ENCODE measurements around the gene SAPCD2.

The SAPCD2 gene

GRCh38 chr9:137052293-137052692, 18.1 kb downstream of the SAPCD2 start:
- FAIRE-seq (no peak), DNase-seq (ENCODE audit: insufficient read length, low spot score) (no peak)
- TF ChIP-seq SPI1 (IDR thresholded peaks at IDR 0.05; ENCODE audit: low read depth, low read length) (no peak), PAX5 (IDR thresholded peaks at IDR 0.05; ENCODE audit: insufficient read depth, low read length, severe bottlenecking) (no peak), POLR2A (IDR thresholded peaks at IDR 0.05; ENCODE audit: low read depth, low read length) (no peak), POLR2AphosphoS5 (IDR thresholded peaks at IDR 0.05; ENCODE audit: low read depth, low read length) (no peak), POU2F2 (IDR thresholded peaks at IDR 0.05; ENCODE audit: low read depth, low read length) (no peak), TAF1 (IDR thresholded peaks at IDR 0.05; ENCODE audit: low read depth, low read length) (no peak)

- DNase-seq (ENCODE audit: insufficient read length, low spot score) (no peak), FAIRE-seq (no peak)
- TF ChIP-seq POLR2A (IDR thresholded peaks at IDR 0.05; ENCODE audit: low read depth, low read length) (no peak), POLR2AphosphoS5 (IDR thresholded peaks at IDR 0.05; ENCODE audit: low read depth, low read length) (no peak), PAX5 (IDR thresholded peaks at IDR 0.05; ENCODE audit: insufficient read depth, low read length, severe bottlenecking) (no peak), TAF1 (IDR thresholded peaks at IDR 0.05; ENCODE audit: low read depth, low read length) (no peak), POU2F2 (IDR thresholded peaks at IDR 0.05; ENCODE audit: low read depth, low read length) (no peak), SPI1 (IDR thresholded peaks at IDR 0.05; ENCODE audit: low read depth, low read length) (no peak)
Observed at GRCh38 chr9:137051145-137051724, 19.1 kb downstream of the SAPCD2 start.

- TF ChIP-seq PAX5 (IDR thresholded peaks at IDR 0.05; ENCODE audit: insufficient read depth, low read length, severe bottlenecking) = no peak
- TF ChIP-seq POU2F2 (IDR thresholded peaks at IDR 0.05; ENCODE audit: low read depth, low read length) = no peak
- no peak for TF ChIP-seq POLR2A (IDR thresholded peaks at IDR 0.05; ENCODE audit: low read depth, low read length)
- DNase-seq (ENCODE audit: insufficient read length, low spot score) (no peak), FAIRE-seq (no peak)
Observed at GRCh38 chr9:137050570-137050969, 19.8 kb downstream of the SAPCD2 start.

- FAIRE-seq (peak; percentile 74), DNase-seq (ENCODE audit: insufficient read length, low spot score) (peak; percentile 73)
- no peak for TF ChIP-seq POLR2A (IDR thresholded peaks at IDR 0.05; ENCODE audit: low read depth, low read length)
Observed at GRCh38 chr9:137049544-137050449, 20.6 kb downstream of the SAPCD2 start.

GRCh38 chr9:137048655-137049543, 21.5 kb downstream of the SAPCD2 start:
- DNase-seq (ENCODE audit: insufficient read length, low spot score) (no peak), FAIRE-seq (no peak)
- TF ChIP-seq PAX5 (IDR thresholded peaks at IDR 0.05; ENCODE audit: insufficient read depth, low read length, severe bottlenecking) (no peak), TAF1 (IDR thresholded peaks at IDR 0.05; ENCODE audit: low read depth, low read length) (no peak), POU2F2 (IDR thresholded peaks at IDR 0.05; ENCODE audit: low read depth, low read length) (no peak), SPI1 (IDR thresholded peaks at IDR 0.05; ENCODE audit: low read depth, low read length) (no peak), POLR2A (IDR thresholded peaks at IDR 0.05; ENCODE audit: low read depth, low read length) (no peak), POLR2AphosphoS5 (IDR thresholded peaks at IDR 0.05; ENCODE audit: low read depth, low read length) (no peak)

- DNase-seq (ENCODE audit: insufficient read length, low spot score) = peak; percentile 97
- TF ChIP-seq POLR2A (IDR thresholded peaks at IDR 0.05; ENCODE audit: low read depth, low read length) (no peak), POLR2AphosphoS5 (IDR thresholded peaks at IDR 0.05; ENCODE audit: low read depth, low read length) (no peak), TAF1 (IDR thresholded peaks at IDR 0.05; ENCODE audit: low read depth, low read length) (no peak), SPI1 (IDR thresholded peaks at IDR 0.05; ENCODE audit: low read depth, low read length) (no peak), POU2F2 (IDR thresholded peaks at IDR 0.05; ENCODE audit: low read depth, low read length) (no peak), PAX5 (IDR thresholded peaks at IDR 0.05; ENCODE audit: insufficient read depth, low read length, severe bottlenecking) (no peak)
Observed at GRCh38 chr9:137046088-137046787, 24.1 kb downstream of the SAPCD2 start, which contains the start of gene NPDC1. Gene NPDC1 (minus strand): TSS chr9:137046177. CDS start chr9:137045989, 188 bp downstream.

GRCh38 chr9:137045294-137046087, 24.9 kb downstream of the SAPCD2 start:
- no peak for FAIRE-seq
- TF ChIP-seq PAX5 (IDR thresholded peaks at IDR 0.05; ENCODE audit: insufficient read depth, low read length, severe bottlenecking) (no peak), TAF1 (IDR thresholded peaks at IDR 0.05; ENCODE audit: low read depth, low read length) (no peak), POLR2AphosphoS5 (IDR thresholded peaks at IDR 0.05; ENCODE audit: low read depth, low read length) (no peak)
- no peak for DNase-seq (ENCODE audit: insufficient read length, low spot score)

More at GRCh38 chr9:137046088-137046787, 24.1 kb downstream of the SAPCD2 start, which contains the start of gene NPDC1:
- FAIRE-seq = peak; percentile 38

- FAIRE-seq (no peak), DNase-seq (ENCODE audit: insufficient read length, low spot score) (no peak)
- TF ChIP-seq POLR2AphosphoS5 (IDR thresholded peaks at IDR 0.05; ENCODE audit: low read depth, low read length) (no peak), TAF1 (IDR thresholded peaks at IDR 0.05; ENCODE audit: low read depth, low read length) (no peak), POLR2A (IDR thresholded peaks at IDR 0.05; ENCODE audit: low read depth, low read length) (no peak), POU2F2 (IDR thresholded peaks at IDR 0.05; ENCODE audit: low read depth, low read length) (no peak), PAX5 (IDR thresholded peaks at IDR 0.05; ENCODE audit: insufficient read depth, low read length, severe bottlenecking) (no peak), SPI1 (IDR thresholded peaks at IDR 0.05; ENCODE audit: low read depth, low read length) (no peak)
Observed at GRCh38 chr9:137044502-137045177, 25.7 kb downstream of the SAPCD2 start.

Data from GM12891 (cell line).